ENCODE data around the gene TMEM30B.

DNA sequence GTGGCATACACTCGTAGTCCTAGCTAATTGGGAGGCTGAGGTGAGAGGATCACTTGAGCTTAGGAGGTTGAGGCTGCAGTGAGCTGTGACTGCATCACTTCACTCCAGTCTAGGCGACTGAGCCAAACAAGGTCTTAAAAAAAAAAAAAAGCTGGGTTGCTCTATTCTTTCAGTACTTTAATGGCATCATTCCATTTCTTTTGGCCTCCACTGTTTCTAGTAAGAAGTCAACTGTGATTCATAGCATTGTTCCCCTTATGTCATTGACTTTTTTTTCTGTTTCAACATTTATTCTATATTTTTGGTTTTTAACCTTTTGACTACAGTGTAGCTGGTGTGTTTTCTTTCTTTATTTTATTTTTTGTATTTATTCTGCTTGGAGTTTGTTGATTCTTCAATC, 23.6 kb upstream of the TMEM30B start:
- TF ChIP-seq, protein P1, sequence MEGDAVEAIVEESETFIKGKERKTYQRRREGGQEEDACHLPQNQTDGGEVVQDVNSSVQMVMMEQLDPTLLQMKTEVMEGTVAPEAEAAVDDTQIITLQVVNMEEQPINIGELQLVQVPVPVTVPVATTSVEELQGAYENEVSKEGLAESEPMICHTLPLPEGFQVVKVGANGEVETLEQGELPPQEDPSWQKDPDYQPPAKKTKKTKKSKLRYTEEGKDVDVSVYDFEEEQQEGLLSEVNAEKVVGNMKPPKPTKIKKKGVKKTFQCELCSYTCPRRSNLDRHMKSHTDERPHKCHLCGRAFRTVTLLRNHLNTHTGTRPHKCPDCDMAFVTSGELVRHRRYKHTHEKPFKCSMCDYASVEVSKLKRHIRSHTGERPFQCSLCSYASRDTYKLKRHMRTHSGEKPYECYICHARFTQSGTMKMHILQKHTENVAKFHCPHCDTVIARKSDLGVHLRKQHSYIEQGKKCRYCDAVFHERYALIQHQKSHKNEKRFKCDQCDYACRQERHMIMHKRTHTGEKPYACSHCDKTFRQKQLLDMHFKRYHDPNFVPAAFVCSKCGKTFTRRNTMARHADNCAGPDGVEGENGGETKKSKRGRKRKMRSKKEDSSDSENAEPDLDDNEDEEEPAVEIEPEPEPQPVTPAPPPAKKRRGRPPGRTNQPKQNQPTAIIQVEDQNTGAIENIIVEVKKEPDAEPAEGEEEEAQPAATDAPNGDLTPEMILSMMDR (IDR thresholded peaks at IDR 0.05), result no peak
- TF ChIP-seq EP300 (IDR thresholded peaks at IDR 0.05), result no peak
- TF ChIP-seq POLR2A (IDR thresholded peaks at IDR 0.05), result no peak
